Gastrocnemius medialis (tissue), 4 donors: ENCODE data around the gene NELFB. TPM values are rescaled to one million over a fixed set of nuclear protein-coding genes. Genes with fewer than 3 reads are reported as not detected.

Source experiments
- ATAC-seq, 2 donors: fragments of 150-250 bp; one replicate each; pipeline ENCODE4 v1.9.1; 2016
- DNase-seq, 2 donors: peaks; one replicate each; pipeline ENCODE4 v3.0.0-alpha.2; 2019
- H3K27ac ChIP-seq, 4 donors: fragments of 200-600 bp; sonication (generic); 1 replicate in 1 of 4; 2 replicates in 3 of 4; pipeline ENCODE4 v1.5.1; 2016 to 2018; ENCODE audit warnings: mild to moderate bottlenecking in 2 of 4, moderate library complexity in 1 of 4
- H3K27me3 ChIP-seq, 3 donors: fragments of 200-600 bp; sonication (generic) in 2 of 3; 1 replicate in 1 of 3; 2 replicates in 2 of 3; pipeline versions ENCODE4 v1.5.1 to v1.6.0; 2016 to 2019; ENCODE audit warnings: mild to moderate bottlenecking in 1 of 3, moderate library complexity in 1 of 3
- H3K36me3 ChIP-seq, 2 donors: fragments of 200-600 bp; sonication (generic) in 1 of 2; one replicate each; pipeline ENCODE4 v1.5.1; 2017 to 2018
- H3K4me1 ChIP-seq, 2 donors: fragments of 200-600 bp; sonication (generic) in 1 of 2; one replicate each; pipeline ENCODE4 v1.5.1; 2016 to 2017; ENCODE audit warnings: mild to moderate bottlenecking in 2 of 2
- H3K4me3 ChIP-seq, 4 donors: fragments of 200-600 bp; sonication (generic) in 3 of 4; 1 replicate in 1 of 4; 2 replicates in 3 of 4; pipeline ENCODE4 v1.5.1; 2016 to 2019; ENCODE audit warnings: mild to moderate bottlenecking in 2 of 4
- H3K9me3 ChIP-seq, 3 donors: fragments of 200-600 bp; sonication (generic) in 2 of 3; 1 replicate in 1 of 3; 2 replicates in 2 of 3; pipeline ENCODE4 v1.5.1; 2016 to 2019
- POLR2A ChIP-seq, 2 donors: fragments of 450-650 bp; IDR thresholded peaks; one replicate each; pipeline ENCODE4 v1.6.1; 2017; ENCODE audit warnings: antibody characterized with exemption in 2 of 2, mild to moderate bottlenecking in 2 of 2, moderate library complexity in 2 of 2
- in situ Hi-C, 4 donors: fragments of 200-750 bp; cut with MboI; loops; one replicate each; pipeline versions ENCODE4 v1.15.0 to v1.8.0; 2017; ENCODE audit warnings: low sequenced_read_pairs in 4 of 4
- intact Hi-C: fragments of 100-400 bp; cut with DNase I; formaldehyde crosslinking; loops from one replicate; pipeline ENCODE4 v1.15.1; 2023; ENCODE audit warnings: low total_unique reads
- total RNA-seq, 4 donors: library from RNA; depleted of rRNA; stranded (reverse); fragments of >200 nt; gene quantifications; one replicate each; pipeline versions ENCODE4 v1.1.0 to v1.2.3, GENCODE V29; 2016
- TF ChIP-seq, protein P1 (sequence below), 5 experiments: fragments of 450-650 bp in 3 of 5; fragments of 200-600 bp in 2 of 5; sonication (generic) in 2 of 5; IDR thresholded peaks in 4 of 5; conservative IDR thresholded peaks in 1 of 5; 1 replicate in 4 of 5; 2 replicates in 1 of 5; pipeline ENCODE4 v1.5.1; 2016 to 2019; ENCODE audit warnings: antibody characterized with exemption in 5 of 5, mild to moderate bottlenecking in 3 of 5, moderate library complexity in 3 of 5

NELFB gene
- total RNA-seq, 4 donors from 2014 or later: 21.6 to 61.5 (median 39.4) TPM

GRCh38 chr9:137251194-137251461 lies 4.0 kb upstream of the NELFB start, which contains the start of gene STPG3:
Gene STPG3, plus strand, starts transcription at chr9:137251286. Its CDS starts 1 bp downstream, at chr9:137251287.
- intact Hi-C loops: no loop called here
- in situ Hi-C loops: no loop called here

DNA sequence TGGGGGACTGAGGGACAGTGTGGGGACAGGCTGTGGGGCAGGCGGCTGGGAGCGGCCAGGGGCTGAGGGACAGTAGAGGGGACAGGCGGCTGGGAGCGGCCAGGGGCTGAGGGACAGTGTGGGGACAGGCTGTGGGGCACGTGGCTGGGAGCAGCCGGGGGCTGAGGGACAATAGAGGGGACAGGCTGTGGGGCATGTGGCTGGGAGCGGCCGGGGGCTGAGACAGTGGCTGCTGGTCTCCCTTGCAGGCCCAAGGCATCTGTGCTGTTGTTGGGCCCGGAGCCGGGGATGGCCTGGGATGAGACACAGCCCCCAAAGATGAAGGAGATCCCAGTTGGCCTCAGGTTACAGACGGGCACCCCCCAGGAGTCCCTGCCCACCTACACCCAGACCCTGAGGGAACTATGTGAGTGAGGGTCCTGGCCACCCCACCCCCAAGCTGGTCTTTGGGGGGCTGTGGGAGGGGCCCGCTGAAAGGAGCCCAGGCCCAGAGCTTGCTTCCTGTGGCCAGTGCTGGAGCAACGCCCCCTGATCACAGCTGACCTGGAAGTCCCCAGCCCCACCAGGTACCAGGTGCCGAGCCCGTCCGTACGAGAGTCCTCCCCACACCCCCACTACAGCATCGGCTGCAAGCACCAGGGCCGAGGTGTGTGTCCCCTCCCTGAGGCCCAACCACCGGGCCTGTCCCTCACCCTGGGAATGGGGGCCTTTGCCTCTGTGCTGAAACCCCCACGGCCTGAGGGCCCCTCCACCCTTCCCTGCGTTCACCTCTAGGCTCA lies 3.4 kb upstream of the NELFB start:
- H3K27ac ChIP-seq: no peak overlapping the region
- ATAC-seq (no peak), DNase-seq (no peak)
- peaks cover 0 to 5% of the 10 kb centered on the region in 2 donors for H3K36me3 ChIP-seq
- H3K27me3 ChIP-seq: no peaks in the 10 kb centered on the region
- no peaks in the 10 kb centered on the region for H3K9me3 ChIP-seq
- intact Hi-C loops: no loop called here
- no peak overlapping the region for H3K4me3 ChIP-seq
- peaks cover 35 to 38% of the 10 kb centered on the region in 2 donors for H3K4me1 ChIP-seq
- TF ChIP-seq POLR2A (IDR thresholded peaks at IDR 0.05): no peak
- in situ Hi-C loops: no loop called here

More at GRCh38 chr9:137251194-137251461, 4.0 kb upstream of the NELFB start, which contains the start of gene STPG3:
- Histone ChIP-seq H3K27me3 (no peaks in the 10 kb centered on the region), H3K9me3 (no peaks in the 10 kb centered on the region), H3K4me3 (no peak within 1 kb of the TSS), H3K36me3 (no peaks in the 10 kb centered on the region), H3K4me1 (peaks cover 29 to 33% of the 10 kb centered on the region in 2 donors), H3K27ac (no peak within 1 kb of the TSS)
- DNase-seq (no peak), ATAC-seq (no peak)
- TF ChIP-seq, protein P1, sequence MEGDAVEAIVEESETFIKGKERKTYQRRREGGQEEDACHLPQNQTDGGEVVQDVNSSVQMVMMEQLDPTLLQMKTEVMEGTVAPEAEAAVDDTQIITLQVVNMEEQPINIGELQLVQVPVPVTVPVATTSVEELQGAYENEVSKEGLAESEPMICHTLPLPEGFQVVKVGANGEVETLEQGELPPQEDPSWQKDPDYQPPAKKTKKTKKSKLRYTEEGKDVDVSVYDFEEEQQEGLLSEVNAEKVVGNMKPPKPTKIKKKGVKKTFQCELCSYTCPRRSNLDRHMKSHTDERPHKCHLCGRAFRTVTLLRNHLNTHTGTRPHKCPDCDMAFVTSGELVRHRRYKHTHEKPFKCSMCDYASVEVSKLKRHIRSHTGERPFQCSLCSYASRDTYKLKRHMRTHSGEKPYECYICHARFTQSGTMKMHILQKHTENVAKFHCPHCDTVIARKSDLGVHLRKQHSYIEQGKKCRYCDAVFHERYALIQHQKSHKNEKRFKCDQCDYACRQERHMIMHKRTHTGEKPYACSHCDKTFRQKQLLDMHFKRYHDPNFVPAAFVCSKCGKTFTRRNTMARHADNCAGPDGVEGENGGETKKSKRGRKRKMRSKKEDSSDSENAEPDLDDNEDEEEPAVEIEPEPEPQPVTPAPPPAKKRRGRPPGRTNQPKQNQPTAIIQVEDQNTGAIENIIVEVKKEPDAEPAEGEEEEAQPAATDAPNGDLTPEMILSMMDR (IDR thresholded peaks at IDR 0.05 in 4 of 5, conservative IDR thresholded peaks at IDR 0.05 in 1 of 5): no peak
- no peak for TF ChIP-seq POLR2A (IDR thresholded peaks at IDR 0.05)

DNA sequence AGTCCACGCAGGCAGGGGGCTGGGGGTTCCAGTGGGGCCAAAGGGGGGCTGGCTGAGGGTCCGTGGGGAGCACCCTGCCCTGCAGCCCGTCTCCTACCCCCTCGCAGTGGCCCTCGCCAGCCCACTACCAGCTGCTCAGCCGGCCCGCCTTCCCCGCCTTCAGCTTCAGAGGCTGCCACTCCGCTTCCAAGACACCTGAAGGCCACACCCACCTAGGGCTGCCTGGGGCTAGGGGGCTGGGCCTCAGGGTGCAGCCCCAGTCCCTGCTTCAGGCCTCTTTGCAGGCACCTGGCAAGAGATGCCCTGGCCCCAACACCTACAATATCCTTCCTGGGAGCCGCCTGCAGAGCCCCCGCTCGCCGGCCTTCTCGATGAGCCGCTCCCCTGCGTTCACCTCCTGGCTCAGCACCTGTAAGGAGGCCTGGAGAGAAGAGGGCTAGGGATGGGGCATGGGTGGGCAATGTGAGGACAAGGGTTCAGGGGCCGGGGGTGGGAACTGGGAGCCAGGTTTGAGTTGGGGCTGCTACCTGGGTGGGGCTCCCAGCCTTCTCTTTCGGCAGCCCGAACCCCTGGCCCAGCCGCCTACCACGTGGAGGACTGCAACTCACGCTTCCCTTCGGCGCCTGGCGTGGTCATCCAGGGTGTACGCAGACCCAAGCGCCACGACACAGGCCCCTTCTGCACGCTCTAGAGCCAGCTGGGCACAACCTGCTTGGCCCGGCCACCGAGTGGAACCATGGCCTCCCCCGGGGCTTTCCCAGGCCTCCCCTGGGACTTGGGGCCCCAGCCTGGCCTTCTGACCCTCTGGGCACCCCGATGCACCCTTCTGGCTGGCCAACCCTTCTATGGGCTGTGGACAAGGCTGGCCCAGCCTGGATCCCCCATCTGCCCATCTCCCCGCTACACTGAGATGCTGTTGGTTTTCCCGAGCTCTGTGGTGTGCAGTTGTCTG lies 2.3 kb upstream of the NELFB start:
- H3K9me3 ChIP-seq: no peaks in the 10 kb centered on the region
- TF ChIP-seq, protein P1 (IDR thresholded peaks at IDR 0.05 in 4 of 5, conservative IDR thresholded peaks at IDR 0.05 in 1 of 5): no peak
- TF ChIP-seq POLR2A (IDR thresholded peaks at IDR 0.05): no peak
- no peak for DNase-seq
- H3K4me1 ChIP-seq: peaks cover 24 to 32% of the 10 kb centered on the region in 2 donors
- peaks cover 0 to 11% of the 10 kb centered on the region in 2 donors for H3K36me3 ChIP-seq
- ATAC-seq: no peak
- no peak overlapping the region for H3K4me3 ChIP-seq
- no peak overlapping the region for H3K27ac ChIP-seq
- intact Hi-C loops: no loop called here
- in situ Hi-C loops: no loop called here
- no peaks in the 10 kb centered on the region for H3K27me3 ChIP-seq

GRCh38 chr9:137253717-137254623 lies 1.2 kb upstream of the NELFB start:
- Histone ChIP-seq H3K27me3 (no peaks in the 10 kb centered on the region), H3K27ac (peak overlapping the region; percentile 68 to 91 (median 81)), H3K9me3 (no peaks in the 10 kb centered on the region), H3K4me3 (peak overlapping the region; percentile 77 to 99 (median 92)), H3K36me3 (peaks cover 0 to 21% of the 10 kb centered on the region in 2 donors), H3K4me1 (peaks cover 22 to 29% of the 10 kb centered on the region in 2 donors)
- intact Hi-C loops: no loop called here
- no peak for TF ChIP-seq POLR2A (IDR thresholded peaks at IDR 0.05)
- ATAC-seq (no peak), DNase-seq (no peak)
- in situ Hi-C loops: no loop called here

GRCh38 chr9:137255448-137256114 lies 454 bp downstream of the NELFB start:
- DNase-seq (no peak), ATAC-seq (peak; percentile 50 to 53)
- H3K36me3 ChIP-seq: peaks cover 0 to 26% of the 10 kb centered on the region in 2 donors
- H3K4me3 ChIP-seq: peak overlapping the region; percentile 63 to 97 (median 92)
- peaks cover 16 to 24% of the 10 kb centered on the region in 2 donors for H3K4me1 ChIP-seq
- in situ Hi-C loops: no loop called here
- no peaks in the 10 kb centered on the region for H3K9me3 ChIP-seq
- H3K27me3 ChIP-seq: no peaks in the 10 kb centered on the region
- peak in 1 of 2 donors; percentile 2 for TF ChIP-seq POLR2A (IDR thresholded peaks at IDR 0.05)
- TF ChIP-seq, protein P1 (IDR thresholded peaks at IDR 0.05 in 4 of 5, conservative IDR thresholded peaks at IDR 0.05 in 1 of 5): no peak
- intact Hi-C loops: loop anchor here (1.0 kb wide), 2 partner anchors 14 to 32 kb away; partner anchors contain the start of gene TUBB4B
- H3K27ac ChIP-seq: peak overlapping the region; percentile 45 to 89 (median 73)
